ENCODE data around the gene EVA1A. TPM values are rescaled to one million over a fixed set of nuclear protein-coding genes. Genes with fewer than 3 reads are reported as not detected.

Gene EVA1A
- total RNA-seq, 2 experiments from 2014 or later = not detected

DNA sequence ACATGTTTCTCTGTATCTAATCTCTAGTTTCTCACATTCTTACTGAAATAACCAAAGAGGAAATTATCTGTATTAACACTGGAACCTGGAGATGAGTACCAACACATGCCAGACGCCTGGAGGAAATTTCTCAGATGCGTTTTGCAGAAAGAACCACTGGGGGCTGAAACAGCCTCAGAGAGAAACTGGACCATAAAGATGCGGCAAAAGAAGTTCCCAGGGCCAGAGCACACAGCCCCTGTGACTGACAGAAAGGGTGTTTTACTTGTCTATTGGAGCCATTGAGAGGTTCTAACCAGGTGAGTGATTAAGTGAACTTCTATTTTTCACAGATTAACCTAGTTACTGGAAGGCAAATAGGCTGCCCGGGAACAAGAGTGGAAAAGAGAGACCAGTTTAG, 103.9 kb downstream of the EVA1A start:
- no peak overlapping the region for H3K4me3 ChIP-seq (ENCODE audit: low read depth, low read length, poor library complexity, severe bottlenecking)
- H3K79me2 ChIP-seq (ENCODE audit: insufficient read depth, low read depth, low read length) = no peaks in the 10 kb centered on the region
- H3K4me1 ChIP-seq (ENCODE audit: insufficient read depth, low read length, poor library complexity, severe bottlenecking) = no peaks in the 10 kb centered on the region
- H4K20me1 ChIP-seq (ENCODE audit: insufficient read depth, low read length) = no peaks in the 10 kb centered on the region
- BruUV-seq (replicated peaks) = no TSS peak
- no peaks in the 10 kb centered on the region for H3K9me2 ChIP-seq (ENCODE audit: insufficient read depth, low read length)
- no peak overlapping the region for H3K27ac ChIP-seq (ENCODE audit: low read depth, low read length, poor library complexity, severe bottlenecking)
- no peak overlapping the region for H2AFZ ChIP-seq (ENCODE audit: low read length)
- H3K36me3 ChIP-seq (ENCODE audit: insufficient read depth, low read length) = no peaks in the 10 kb centered on the region
- intact Hi-C loops (cut with micrococcal nuclease; ENCODE audit: unreplicated experiment) = no loop called here
- no peaks in the 10 kb centered on the region for H3K9me3 ChIP-seq (ENCODE audit: low read length)
- ChIA-PET CTCF (ENCODE audit: unreplicated experiment) (no interaction called here), POLR2A (no interaction called here)
- no peak overlapping the region for H3K4me2 ChIP-seq (ENCODE audit: low read length)
- no peak for DNase-seq (ENCODE audit: low spot score)
- no peak for TF ChIP-seq EZH2phosphoT487 (IDR thresholded peaks at IDR 0.05; ENCODE audit: borderline replicate concordance, low read depth, low read length)
- TF ChIP-seq, protein P1, sequence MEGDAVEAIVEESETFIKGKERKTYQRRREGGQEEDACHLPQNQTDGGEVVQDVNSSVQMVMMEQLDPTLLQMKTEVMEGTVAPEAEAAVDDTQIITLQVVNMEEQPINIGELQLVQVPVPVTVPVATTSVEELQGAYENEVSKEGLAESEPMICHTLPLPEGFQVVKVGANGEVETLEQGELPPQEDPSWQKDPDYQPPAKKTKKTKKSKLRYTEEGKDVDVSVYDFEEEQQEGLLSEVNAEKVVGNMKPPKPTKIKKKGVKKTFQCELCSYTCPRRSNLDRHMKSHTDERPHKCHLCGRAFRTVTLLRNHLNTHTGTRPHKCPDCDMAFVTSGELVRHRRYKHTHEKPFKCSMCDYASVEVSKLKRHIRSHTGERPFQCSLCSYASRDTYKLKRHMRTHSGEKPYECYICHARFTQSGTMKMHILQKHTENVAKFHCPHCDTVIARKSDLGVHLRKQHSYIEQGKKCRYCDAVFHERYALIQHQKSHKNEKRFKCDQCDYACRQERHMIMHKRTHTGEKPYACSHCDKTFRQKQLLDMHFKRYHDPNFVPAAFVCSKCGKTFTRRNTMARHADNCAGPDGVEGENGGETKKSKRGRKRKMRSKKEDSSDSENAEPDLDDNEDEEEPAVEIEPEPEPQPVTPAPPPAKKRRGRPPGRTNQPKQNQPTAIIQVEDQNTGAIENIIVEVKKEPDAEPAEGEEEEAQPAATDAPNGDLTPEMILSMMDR (conservative IDR thresholded peaks at IDR 0.05; ENCODE audit: low read length) = no peak

DNA sequence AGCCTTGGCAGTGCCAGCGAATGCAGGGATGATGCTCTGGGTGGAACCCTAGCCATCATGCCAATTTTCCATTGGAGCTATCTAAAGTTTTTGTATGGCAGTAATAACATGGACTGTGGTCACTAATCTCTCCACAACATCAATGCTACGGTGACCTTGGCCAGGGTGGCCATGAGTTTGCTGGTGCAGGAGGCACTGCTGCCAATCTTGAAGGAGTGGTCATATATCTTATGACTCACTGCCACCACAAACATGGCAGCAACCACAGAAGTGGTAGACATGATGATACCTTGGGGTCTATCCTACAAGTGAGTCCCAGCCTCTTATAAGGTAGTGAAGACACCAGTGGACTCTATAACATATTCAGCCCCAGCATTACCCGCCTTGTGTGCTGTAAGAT, 104.6 kb downstream of the EVA1A start:
- DNase-seq (ENCODE audit: low spot score) = no peak
- Histone ChIP-seq H3K9me3 (ENCODE audit: low read length) (no peaks in the 10 kb centered on the region), H3K4me2 (ENCODE audit: low read length) (no peak overlapping the region), H3K36me3 (ENCODE audit: insufficient read depth, low read length) (no peaks in the 10 kb centered on the region), H4K20me1 (ENCODE audit: insufficient read depth, low read length) (no peaks in the 10 kb centered on the region), H3K9me2 (ENCODE audit: insufficient read depth, low read length) (no peaks in the 10 kb centered on the region), H3K4me3 (ENCODE audit: low read depth, low read length, poor library complexity, severe bottlenecking) (no peak overlapping the region), H3K4me1 (ENCODE audit: insufficient read depth, low read length, poor library complexity, severe bottlenecking) (no peaks in the 10 kb centered on the region), H3K27ac (ENCODE audit: low read depth, low read length, poor library complexity, severe bottlenecking) (no peak overlapping the region), H3K79me2 (ENCODE audit: insufficient read depth, low read depth, low read length) (no peaks in the 10 kb centered on the region), H2AFZ (ENCODE audit: low read length) (no peak overlapping the region)
- TF ChIP-seq EZH2phosphoT487 (IDR thresholded peaks at IDR 0.05; ENCODE audit: borderline replicate concordance, low read depth, low read length) = no peak
- TF ChIP-seq, protein P1 (conservative IDR thresholded peaks at IDR 0.05; ENCODE audit: low read length) = no peak
- intact Hi-C loops (cut with micrococcal nuclease; ENCODE audit: unreplicated experiment) = no loop called here
- CTCF ChIA-PET (ENCODE audit: unreplicated experiment) = no interaction called here
- POLR2A ChIA-PET = no interaction called here
- no TSS peak for BruUV-seq (replicated peaks)

DNA sequence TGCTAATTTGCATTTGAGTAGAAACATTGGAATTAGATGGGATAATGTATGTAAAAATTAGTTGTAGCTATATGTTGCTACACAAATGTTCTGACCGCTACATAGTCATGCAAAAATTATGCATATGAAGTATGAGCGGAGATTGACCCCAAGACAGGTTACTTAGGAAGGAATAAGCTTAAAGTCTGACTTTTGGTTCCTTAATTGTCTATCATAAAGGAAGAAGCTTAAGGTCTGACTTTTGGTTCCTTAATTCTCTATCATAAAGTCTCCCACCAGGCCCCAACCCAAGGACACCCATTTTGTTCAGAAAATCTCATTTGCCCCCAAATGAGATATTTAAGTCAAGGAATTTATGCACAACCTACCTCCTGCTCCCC, 106.5 kb downstream of the EVA1A start:
- Histone ChIP-seq H3K4me1 (ENCODE audit: insufficient read depth, low read length, poor library complexity, severe bottlenecking) (no peaks in the 10 kb centered on the region), H4K20me1 (ENCODE audit: insufficient read depth, low read length) (no peaks in the 10 kb centered on the region), H3K9me3 (ENCODE audit: low read length) (no peaks in the 10 kb centered on the region), H3K79me2 (ENCODE audit: insufficient read depth, low read depth, low read length) (no peaks in the 10 kb centered on the region), H2AFZ (ENCODE audit: low read length) (no peak overlapping the region), H3K4me3 (ENCODE audit: low read depth, low read length, poor library complexity, severe bottlenecking) (no peak overlapping the region), H3K9me2 (ENCODE audit: insufficient read depth, low read length) (no peaks in the 10 kb centered on the region), H3K4me2 (ENCODE audit: low read length) (no peak overlapping the region), H3K36me3 (ENCODE audit: insufficient read depth, low read length) (no peaks in the 10 kb centered on the region), H3K27ac (ENCODE audit: low read depth, low read length, poor library complexity, severe bottlenecking) (no peak overlapping the region)
- no peak for TF ChIP-seq EZH2phosphoT487 (IDR thresholded peaks at IDR 0.05; ENCODE audit: borderline replicate concordance, low read depth, low read length)
- TF ChIP-seq, protein P1 (conservative IDR thresholded peaks at IDR 0.05; ENCODE audit: low read length) = no peak
- no TSS peak for BruUV-seq (replicated peaks)
- ChIA-PET POLR2A (no interaction called here), CTCF (ENCODE audit: unreplicated experiment) (no interaction called here)
- DNase-seq (ENCODE audit: low spot score) = no peak
- intact Hi-C loops (cut with micrococcal nuclease; ENCODE audit: unreplicated experiment) = no loop called here
